ENCODE results near the gene HIBCH.
A peak's percentile ranks its signal among the peaks of the same experiment; 100 is the strongest.

The HIBCH gene

DNA sequence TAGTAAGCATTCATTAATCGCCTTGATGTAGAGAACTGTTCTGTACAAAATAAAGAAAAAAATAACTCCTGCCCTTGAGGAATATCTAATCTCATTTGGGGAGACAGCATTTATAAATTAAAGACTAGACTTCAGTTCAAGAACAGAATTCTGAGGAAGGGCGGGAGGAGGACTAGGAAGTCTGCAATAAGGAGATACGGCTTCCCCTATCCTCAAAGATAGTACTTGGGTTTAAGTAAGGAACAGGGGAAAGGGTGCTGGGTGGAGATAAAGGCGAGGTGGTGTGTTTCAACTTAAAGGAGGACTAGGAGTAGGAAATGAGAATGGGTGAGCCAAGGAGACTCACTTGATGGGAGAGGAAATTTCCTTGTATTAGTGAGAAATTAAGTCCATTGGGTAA is 135.2 kb downstream of the HIBCH start:
- H3K27ac Mint-ChIP-seq: no peak overlapping the region
- H3K36me3 Mint-ChIP-seq (ENCODE audit: low read depth): no peaks in the 10 kb centered on the region
- no peak overlapping the region for H3K4me3 Mint-ChIP-seq
- H3K27me3 Mint-ChIP-seq: peaks cover 18% of the 10 kb centered on the region
- no peaks in the 10 kb centered on the region for H3K9me3 Mint-ChIP-seq
- H3K4me1 Mint-ChIP-seq (ENCODE audit: low read depth): peaks cover 11% of the 10 kb centered on the region

DNA sequence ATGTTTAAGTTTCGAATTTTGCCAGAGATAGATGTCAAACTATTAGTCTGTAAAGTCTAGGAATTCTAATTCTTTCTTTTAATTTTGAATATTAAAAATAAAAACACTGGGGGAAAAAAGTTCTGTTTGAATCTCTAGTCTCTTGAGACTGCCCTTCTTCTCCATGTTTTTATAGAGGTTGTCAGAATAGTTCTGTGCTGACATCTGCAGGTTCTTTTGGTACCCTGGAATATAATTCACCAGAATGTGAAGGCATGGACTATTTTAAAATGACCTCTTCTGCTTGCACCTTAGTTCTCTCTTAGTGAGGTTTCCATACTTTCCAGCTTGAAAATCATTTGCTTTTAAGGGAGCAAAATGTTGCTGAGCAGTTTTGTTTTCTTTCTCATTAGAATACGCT is 136.1 kb downstream of the HIBCH start:
- Mint-ChIP-seq H3K4me1 (ENCODE audit: low read depth) (peaks cover 11% of the 10 kb centered on the region), H3K27ac (no peak overlapping the region)

DNA sequence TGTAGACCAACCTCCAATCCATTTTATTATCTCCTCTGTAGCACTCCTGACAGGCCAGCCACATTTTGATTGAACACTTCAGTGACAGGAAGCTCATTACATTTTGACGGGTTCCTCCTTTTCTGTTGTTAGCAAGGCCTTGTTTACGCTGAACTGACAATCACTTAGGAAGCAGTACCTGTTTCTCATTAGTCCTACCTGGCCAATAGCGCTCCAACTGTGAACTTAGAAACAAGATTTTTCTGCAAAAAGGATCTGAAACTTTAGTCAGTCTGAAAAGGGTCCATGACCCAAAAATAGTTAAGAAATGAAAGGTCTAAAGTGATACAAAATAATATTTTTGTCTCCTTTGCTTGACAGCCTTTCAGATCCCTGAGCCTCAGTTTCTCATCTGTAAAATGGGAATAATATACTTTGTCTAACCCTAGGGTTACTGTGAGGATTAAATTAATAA is 137.5 kb downstream of the HIBCH start:
- Mint-ChIP-seq H3K9me3 (no peaks in the 10 kb centered on the region), H3K27ac (no peak overlapping the region), H3K27me3 (peaks cover 31% of the 10 kb centered on the region), H3K4me1 (ENCODE audit: low read depth) (peaks cover 11% of the 10 kb centered on the region), H3K4me3 (no peak overlapping the region), H3K36me3 (ENCODE audit: low read depth) (no peaks in the 10 kb centered on the region)

More for the DNA sequence above, 136.1 kb downstream of the HIBCH start:
- Mint-ChIP-seq H3K27me3 (peaks cover 24% of the 10 kb centered on the region), H3K9me3 (no peaks in the 10 kb centered on the region), H3K4me3 (no peak overlapping the region), H3K36me3 (ENCODE audit: low read depth) (no peaks in the 10 kb centered on the region)

DNA sequence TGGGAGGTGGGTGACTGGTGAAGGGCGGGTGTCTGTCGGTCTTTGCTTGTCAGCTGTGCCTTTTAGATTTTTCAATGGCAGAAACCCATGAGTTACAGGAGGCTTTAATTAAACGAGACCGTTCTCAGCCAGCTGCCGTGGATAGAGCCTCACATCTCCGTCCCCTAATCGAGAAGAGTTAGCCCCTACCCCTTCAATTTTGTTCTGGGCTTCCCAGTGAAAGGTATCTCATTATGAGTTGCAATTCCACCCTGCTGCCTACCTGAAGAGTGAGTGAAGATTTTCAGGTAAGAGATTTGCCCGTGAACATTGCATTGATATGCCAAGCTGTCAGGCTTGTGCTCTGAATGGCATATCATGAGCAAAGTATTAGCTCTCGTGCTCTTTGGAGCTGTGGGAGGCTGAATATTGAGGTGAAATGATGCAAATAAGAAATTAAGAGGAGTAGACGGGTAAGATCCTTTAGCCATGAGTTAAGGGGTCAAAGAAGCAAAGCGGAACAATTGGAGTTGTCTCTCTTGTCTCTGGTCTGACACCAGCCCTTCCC is 138.4 kb downstream of the HIBCH start:
- Mint-ChIP-seq H3K27ac (no peak overlapping the region), H3K9me3 (no peaks in the 10 kb centered on the region), H3K36me3 (ENCODE audit: low read depth) (no peaks in the 10 kb centered on the region), H3K4me3 (peak overlapping the region; percentile 41), H3K4me1 (ENCODE audit: low read depth) (peaks cover 11% of the 10 kb centered on the region), H3K27me3 (peaks cover 33% of the 10 kb centered on the region)

DNA sequence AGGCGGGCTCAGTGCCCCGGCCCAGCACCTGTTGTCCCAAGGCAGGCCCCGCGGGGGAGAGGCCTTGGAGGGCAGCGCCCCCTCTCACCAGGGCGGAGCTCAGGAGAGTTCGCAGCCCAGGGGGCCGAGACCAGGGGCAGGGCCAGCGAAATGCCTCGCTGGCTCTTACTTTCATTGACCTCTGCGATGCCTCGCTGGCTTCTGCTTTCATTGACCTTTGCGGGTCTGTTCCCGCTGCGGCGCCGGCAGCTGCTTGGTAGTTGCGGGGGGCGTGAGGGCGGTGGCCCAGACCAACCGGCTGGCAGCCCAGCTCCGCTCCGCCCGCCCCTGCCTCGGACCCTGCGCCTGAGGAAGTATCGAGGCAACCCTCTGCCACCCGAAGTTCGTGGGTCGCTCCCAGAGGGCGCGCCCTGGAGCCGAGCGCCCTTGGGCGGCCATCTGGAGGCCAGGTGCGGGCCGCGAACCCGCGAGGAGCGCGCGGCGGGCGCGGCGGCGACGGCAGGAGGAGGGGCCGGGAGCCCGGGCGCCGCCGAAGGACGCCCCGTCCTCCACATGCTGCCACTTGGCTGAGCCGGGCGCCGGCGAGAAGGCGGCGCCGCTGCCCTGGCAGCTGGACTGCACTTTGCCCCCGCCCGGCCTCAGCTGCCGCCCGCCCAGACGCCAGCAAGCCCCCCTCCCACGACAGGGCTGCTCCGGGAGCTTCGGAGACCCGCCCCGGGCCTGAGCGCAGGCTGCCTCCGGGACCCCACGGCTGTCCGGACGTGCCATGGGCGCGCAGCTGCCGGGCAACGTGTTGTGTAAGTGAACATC is 139.1 kb downstream of the HIBCH start:
- H3K36me3 Mint-ChIP-seq (ENCODE audit: low read depth): no peaks in the 10 kb centered on the region
- peaks cover 11% of the 10 kb centered on the region for H3K4me1 Mint-ChIP-seq (ENCODE audit: low read depth)
- H3K4me3 Mint-ChIP-seq: peak overlapping the region; percentile 41
- H3K27me3 Mint-ChIP-seq: peaks cover 33% of the 10 kb centered on the region
- no peaks in the 10 kb centered on the region for H3K9me3 Mint-ChIP-seq
- H3K27ac Mint-ChIP-seq: no peak overlapping the region

DNA sequence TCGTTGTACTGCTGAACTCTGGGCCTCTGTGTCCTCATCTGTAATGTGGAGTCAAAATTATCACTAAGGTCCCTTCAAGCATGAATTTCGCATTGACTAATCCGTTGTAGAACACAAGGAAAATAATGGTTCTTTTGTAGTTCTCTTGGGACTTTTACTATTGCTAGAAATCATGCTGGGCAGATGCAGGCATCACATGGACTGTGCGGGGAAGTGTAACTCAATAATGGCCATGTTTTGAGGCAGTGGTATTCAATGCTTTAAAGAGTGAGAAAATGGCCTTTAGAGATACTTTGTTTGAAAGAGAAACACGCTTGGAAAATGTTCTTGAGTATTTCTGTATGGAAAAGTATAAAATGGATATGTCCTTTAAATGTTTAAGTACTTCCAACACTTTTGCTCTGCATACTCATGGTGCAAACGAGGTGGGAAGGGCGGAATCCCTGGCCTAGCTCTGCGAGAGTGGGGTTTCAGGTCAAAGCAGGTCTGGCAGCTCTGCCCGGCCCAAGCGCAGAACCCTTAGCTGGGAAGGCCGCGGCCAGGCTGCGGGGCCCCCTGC is 139.8 kb downstream of the HIBCH start:
- Mint-ChIP-seq H3K9me3 (no peaks in the 10 kb centered on the region), H3K4me3 (peak overlapping the region; percentile 45), H3K27ac (no peak overlapping the region), H3K27me3 (peaks cover 33% of the 10 kb centered on the region), H3K36me3 (ENCODE audit: low read depth) (no peaks in the 10 kb centered on the region), H3K4me1 (ENCODE audit: low read depth) (peaks cover 11% of the 10 kb centered on the region)

DNA sequence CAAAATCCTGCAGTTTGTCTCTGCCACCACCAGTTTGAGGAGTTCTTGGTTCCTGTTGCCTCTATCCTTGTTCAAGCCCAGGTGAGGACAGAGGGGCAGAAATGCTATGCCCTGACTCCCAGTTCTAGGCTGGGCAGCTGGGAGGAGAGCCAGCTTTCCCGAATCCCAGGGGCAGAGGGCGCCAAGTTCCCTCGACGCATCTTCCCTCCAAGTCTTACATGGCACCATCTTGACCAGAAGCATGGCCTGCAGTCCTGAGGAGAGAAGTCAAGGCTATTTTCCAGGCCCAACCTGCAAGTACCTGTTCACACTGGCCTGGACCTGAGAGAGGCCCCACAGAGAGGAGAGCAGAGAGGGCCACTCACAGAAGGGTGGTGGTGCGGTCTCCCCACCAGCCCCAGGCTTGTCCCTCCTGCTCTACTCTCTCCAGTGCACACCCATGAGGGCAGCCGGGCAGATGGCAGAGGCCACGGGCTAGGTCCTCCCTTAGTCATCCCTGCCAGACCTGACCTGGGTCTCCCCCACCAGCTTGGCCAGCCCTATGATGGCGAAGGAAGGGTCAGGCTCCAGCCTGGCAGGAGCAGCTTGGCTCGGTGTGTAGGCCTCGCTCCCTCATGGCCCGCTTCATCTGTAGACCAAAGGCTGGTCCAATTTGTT is 141.4 kb downstream of the HIBCH start:
- no peaks in the 10 kb centered on the region for H3K36me3 Mint-ChIP-seq (ENCODE audit: low read depth)
- peaks cover 13% of the 10 kb centered on the region for H3K9me3 Mint-ChIP-seq
- no peak overlapping the region for H3K27ac Mint-ChIP-seq
- H3K4me3 Mint-ChIP-seq: no peak overlapping the region
- H3K27me3 Mint-ChIP-seq: peaks cover 33% of the 10 kb centered on the region
- H3K4me1 Mint-ChIP-seq (ENCODE audit: low read depth): peaks cover 11% of the 10 kb centered on the region

DNA sequence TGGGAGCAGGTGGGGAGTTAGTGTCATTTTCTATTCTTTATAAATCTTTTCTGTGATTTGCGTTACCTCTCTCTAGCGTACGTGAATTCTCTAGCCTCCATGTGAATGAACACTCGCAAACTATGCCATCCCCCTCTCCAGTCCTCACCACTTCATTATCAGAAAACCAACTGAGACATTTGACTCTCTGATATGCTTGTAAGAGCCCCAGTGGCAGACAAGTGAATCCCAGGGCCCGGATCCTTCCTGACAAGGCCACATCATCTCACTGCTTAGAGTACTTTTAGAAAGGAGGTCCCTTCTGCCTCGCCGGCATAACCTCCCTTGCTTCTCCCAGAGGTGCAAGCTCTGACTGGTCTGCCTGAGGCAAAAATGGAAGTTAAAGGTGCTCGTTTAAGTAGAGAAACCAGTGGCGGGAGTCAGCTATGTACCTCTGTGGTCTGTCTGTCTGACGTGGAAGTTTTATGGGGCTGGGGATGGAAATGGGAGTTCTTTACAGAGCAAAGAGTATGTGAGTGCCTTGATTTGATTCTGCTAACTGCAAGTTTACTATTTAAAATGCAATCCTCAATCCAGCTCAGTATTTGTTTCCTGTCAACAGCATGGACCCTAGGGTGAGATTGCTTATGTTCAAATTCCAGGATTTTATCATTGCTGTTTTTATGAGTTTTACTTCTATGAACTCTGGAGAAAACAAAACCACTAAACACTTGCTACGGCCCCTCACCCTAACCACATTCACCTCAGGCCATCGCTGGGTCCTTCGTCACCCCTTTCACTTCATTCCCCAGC is 142.2 kb downstream of the HIBCH start:
- no peaks in the 10 kb centered on the region for H3K36me3 Mint-ChIP-seq (ENCODE audit: low read depth)
- peaks cover 11% of the 10 kb centered on the region for H3K4me1 Mint-ChIP-seq (ENCODE audit: low read depth)
- H3K27me3 Mint-ChIP-seq: peaks cover 33% of the 10 kb centered on the region
- no peak overlapping the region for H3K4me3 Mint-ChIP-seq
- H3K27ac Mint-ChIP-seq: no peak overlapping the region
- H3K9me3 Mint-ChIP-seq: peaks cover 13% of the 10 kb centered on the region

DNA sequence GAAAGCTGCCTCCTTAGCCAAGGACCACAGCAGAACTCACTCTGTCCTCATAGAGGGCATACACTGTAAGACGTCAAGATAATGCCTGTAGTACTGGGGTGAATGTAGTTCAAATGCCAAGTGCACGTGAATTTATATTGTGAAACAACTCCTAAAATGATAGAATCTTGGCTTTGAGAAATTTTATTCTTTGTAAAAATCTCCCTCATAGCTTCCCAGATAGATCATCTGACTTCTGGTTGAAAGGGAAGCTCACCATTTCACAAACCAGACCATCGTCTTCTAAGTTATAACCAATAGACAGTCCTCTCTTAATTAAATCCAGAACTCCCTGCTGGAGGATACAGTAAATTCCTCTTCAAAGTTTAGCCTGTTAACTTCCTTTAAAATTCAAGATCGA is 146.2 kb downstream of the HIBCH start:
- Mint-ChIP-seq H3K4me1 (ENCODE audit: low read depth) (no peaks in the 10 kb centered on the region), H3K36me3 (ENCODE audit: low read depth) (peaks cover 3% of the 10 kb centered on the region), H3K9me3 (peaks cover 17% of the 10 kb centered on the region), H3K4me3 (no peak overlapping the region), H3K27ac (no peak overlapping the region), H3K27me3 (peaks cover 8% of the 10 kb centered on the region)

DNA sequence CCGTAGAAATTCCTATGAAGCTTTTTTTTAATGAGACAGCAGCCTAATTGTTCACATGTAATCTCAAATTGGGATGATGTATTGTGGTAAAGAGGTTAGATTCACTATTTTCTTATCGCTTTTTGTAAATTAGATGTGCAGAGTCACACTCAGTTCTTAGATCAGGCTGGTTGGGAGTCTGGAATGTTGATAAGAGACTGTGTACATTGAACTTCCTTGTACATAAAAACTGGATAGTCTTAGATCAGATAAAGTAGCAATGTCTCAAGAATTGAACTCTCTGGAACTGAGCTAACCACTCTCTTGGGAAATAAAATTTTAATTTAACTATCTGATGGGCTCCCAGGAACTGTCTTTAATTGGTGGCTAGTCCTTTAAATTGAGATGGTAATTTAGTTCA is 149.0 kb downstream of the HIBCH start:
- H3K4me1 Mint-ChIP-seq (ENCODE audit: low read depth): no peaks in the 10 kb centered on the region
- peaks cover 3% of the 10 kb centered on the region for H3K27me3 Mint-ChIP-seq
- H3K9me3 Mint-ChIP-seq: peaks cover 27% of the 10 kb centered on the region
- no peak overlapping the region for H3K4me3 Mint-ChIP-seq
- H3K36me3 Mint-ChIP-seq (ENCODE audit: low read depth): peaks cover 5% of the 10 kb centered on the region
- no peak overlapping the region for H3K27ac Mint-ChIP-seq

DNA sequence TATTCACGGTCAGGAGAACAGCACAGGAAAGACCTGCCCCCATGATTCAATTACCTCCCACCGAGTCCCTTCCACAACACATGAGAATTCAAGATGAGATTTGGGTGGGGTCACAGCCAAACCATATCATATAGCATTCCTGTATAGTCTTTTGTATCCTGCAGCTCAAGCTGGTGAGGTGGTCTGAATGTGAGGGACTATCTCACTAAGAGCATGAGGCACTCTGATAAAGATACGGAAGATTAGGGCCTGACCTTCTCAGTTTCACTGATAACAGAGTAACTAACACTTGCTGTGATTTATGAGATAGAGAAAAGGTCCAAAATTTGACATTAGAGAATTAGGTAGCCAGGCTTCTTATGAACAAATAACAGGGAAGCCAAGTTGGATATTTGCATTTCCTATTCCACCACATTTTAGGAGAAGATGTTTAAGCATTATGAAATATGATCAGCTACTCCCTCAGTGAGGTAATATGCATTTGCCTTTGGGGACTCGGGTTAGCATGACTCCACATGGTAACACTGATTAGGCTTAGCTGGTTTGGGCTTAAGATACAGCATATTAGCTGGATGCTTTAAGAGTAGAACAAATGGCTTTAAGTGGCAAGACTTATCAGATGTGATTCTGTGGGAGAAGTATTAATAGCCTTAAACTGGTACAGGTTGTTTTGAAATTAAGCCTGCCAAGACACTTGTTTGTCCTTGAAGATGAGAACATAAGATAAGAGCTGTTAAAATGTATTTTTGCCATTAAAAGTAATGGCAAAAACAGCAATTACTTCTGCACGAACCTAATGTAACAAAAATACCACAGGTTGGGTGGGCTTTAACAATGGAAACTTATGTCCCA is 150.2 kb downstream of the HIBCH start:
- Mint-ChIP-seq H3K4me3 (no peak overlapping the region), H3K9me3 (peaks cover 31% of the 10 kb centered on the region), H3K27ac (no peak overlapping the region), H3K36me3 (ENCODE audit: low read depth) (peaks cover 5% of the 10 kb centered on the region), H3K27me3 (peaks cover 3% of the 10 kb centered on the region), H3K4me1 (ENCODE audit: low read depth) (no peaks in the 10 kb centered on the region)

DNA sequence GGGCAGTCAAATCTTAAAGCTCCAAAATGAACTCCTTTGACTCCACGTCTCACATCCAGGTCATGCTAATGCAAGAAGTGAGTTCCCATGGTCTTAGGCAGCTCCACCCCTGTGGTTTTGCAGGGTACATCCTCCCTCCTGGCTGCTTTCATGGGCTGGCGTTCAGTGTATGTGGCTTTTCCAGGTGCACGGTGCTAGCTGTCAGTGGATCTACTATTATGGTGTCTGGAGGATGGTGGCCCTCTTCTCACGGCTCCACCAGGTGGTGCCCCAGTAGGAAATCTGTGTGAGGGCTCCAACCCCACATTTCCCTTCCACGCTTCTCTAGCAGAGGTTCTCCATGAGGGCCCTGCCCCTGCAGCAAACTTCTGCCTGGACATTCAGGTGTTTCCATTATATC is 151.9 kb downstream of the HIBCH start:
- Mint-ChIP-seq H3K27ac (no peak overlapping the region), H3K9me3 (peaks cover 18% of the 10 kb centered on the region), H3K4me1 (ENCODE audit: low read depth) (no peaks in the 10 kb centered on the region), H3K36me3 (ENCODE audit: low read depth) (peaks cover 5% of the 10 kb centered on the region), H3K27me3 (peaks cover 3% of the 10 kb centered on the region), H3K4me3 (no peak overlapping the region)

DNA sequence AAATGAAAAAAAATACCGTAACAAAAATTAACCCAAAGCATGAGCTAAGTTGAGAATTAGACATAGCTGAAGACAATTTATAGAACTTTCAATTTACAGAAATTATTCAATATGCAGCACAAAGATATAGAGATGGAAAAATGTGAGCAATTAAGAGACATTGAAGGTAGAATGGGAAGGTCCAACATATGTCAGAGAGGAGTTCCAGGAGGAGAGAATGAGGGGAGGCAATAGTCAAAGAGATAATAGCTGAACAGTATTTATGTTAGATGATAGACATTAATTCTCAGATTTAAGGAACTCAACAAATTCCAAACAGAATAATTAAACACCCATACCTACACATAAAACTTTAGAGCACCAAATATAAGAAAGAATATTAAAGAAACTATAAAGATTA is 154.1 kb downstream of the HIBCH start:
- peaks cover 18% of the 10 kb centered on the region for H3K9me3 Mint-ChIP-seq
- peaks cover 3% of the 10 kb centered on the region for H3K27me3 Mint-ChIP-seq
- no peak overlapping the region for H3K27ac Mint-ChIP-seq
- no peaks in the 10 kb centered on the region for H3K4me1 Mint-ChIP-seq (ENCODE audit: low read depth)
- no peak overlapping the region for H3K4me3 Mint-ChIP-seq
- peaks cover 5% of the 10 kb centered on the region for H3K36me3 Mint-ChIP-seq (ENCODE audit: low read depth)

DNA sequence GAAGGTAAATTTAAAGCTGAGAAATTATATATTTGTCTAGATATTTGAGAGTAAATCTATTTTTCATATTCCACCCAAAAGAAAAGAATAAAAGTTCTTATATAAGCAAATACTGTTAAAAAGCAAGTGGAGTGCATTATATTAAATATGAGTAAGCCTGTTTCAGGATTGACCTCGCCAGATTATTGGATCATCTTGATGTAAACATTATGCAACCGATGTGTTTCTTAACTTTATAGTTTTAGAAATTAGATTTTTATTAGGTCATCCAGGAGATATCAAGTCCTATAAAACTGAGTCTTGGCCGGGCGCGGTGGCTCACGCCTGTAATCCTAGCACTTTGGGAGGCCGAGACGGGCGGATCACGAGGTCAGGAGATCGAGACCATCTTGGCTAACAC is 156.8 kb downstream of the HIBCH start:
- Mint-ChIP-seq H3K4me3 (no peak overlapping the region), H3K27ac (no peak overlapping the region), H3K36me3 (ENCODE audit: low read depth) (no peaks in the 10 kb centered on the region), H3K4me1 (ENCODE audit: low read depth) (no peaks in the 10 kb centered on the region), H3K27me3 (peaks cover 3% of the 10 kb centered on the region), H3K9me3 (peaks cover 13% of the 10 kb centered on the region)
